Stimulated activated naive CD8-positive, alpha-beta T cell treated with anti-CD3 and anti-CD28 coated beads, Interleukin-15, amount 100 ng/mL, for 72 hours (primary cell): ENCODE data around the gene TCTN2.
A peak's percentile ranks its signal among the peaks of the same experiment; 100 is the strongest.

Experiments used
- ATAC-seq: fragments of 150-1000 bp; cut with Tn5 transposase; 2 replicates; pipeline ENCODE4 v1.10.0; 2021; ENCODE audit warnings: mild to moderate bottlenecking, moderate library complexity
- DNase-seq, 2 donors: peaks; one replicate each; pipeline ENCODE4 v3.0.0; 2021 to 2022
- H3K27ac Mint-ChIP-seq, 2 donors: one replicate each; pipeline ENCODE4 v1.8.0; 2022; ENCODE audit warnings: mild to moderate bottlenecking in 2 of 2, mixed read lengths in 2 of 2, moderate library complexity in 2 of 2
- H3K27me3 Mint-ChIP-seq: one replicate; pipeline ENCODE4 v1.8.0; 2022; ENCODE audit warnings: mixed read lengths
- H3K4me1 Mint-ChIP-seq: one replicate; pipeline ENCODE4 v1.8.0; 2022; ENCODE audit warnings: mild to moderate bottlenecking, mixed read lengths
- H3K4me3 Mint-ChIP-seq, 2 donors: one replicate each; pipeline ENCODE4 v1.8.0; 2022; ENCODE audit warnings: mild to moderate bottlenecking in 2 of 2, mixed read lengths in 2 of 2, moderate library complexity in 1 of 2
- H3K9me3 Mint-ChIP-seq, 2 donors: one replicate each; pipeline ENCODE4 v1.8.0; 2022; ENCODE audit warnings: mixed read lengths in 2 of 2

The TCTN2 gene

GRCh38 chr12:123717350-123717749 lies 46.4 kb downstream of the TCTN2 start:
- DNase-seq (no peak), ATAC-seq (no peak)
- H3K4me3 Mint-ChIP-seq: no peak overlapping the region
- peaks cover 50% of the 10 kb centered on the region for H3K4me1 Mint-ChIP-seq
- H3K27ac Mint-ChIP-seq: no peak overlapping the region
- no peaks in the 10 kb centered on the region for H3K9me3 Mint-ChIP-seq
- H3K27me3 Mint-ChIP-seq: no peaks in the 10 kb centered on the region

DNA sequence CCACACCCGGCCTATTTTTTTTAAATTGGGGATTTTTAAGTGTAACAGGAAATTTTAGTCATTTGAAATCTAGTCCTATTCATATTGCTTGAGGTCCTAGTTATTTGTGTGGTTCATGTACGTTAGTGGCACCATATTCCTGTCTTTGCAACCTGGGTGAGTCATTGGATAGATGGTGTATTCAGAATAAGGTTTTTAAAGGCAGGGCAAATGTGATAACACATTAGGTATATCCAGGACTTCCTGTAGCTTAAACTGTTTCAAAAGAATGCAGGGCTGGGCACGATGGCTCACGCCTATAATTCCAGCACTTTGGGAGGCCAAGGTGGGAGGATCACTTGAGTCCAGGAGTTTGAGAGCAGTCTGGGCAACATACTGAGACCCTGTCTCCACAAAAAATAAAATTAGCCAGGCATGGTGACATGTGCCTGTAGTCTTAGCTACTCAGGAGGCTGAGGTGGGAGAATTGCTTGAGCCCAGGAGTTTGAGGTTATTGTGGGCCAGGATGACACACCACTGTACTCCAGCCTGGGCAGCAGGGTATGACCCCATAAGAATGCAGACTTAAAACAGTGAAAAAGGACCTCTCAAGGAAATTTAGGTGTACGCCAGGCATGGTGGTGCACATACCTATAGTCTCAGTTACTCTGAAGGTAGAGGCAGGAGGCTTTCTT lies 49.4 kb downstream of the TCTN2 start:
- no peak for ATAC-seq
- Mint-ChIP-seq H3K9me3 (no peaks in the 10 kb centered on the region), H3K4me1 (peaks cover 42% of the 10 kb centered on the region), H3K27me3 (no peaks in the 10 kb centered on the region), H3K27ac (peak overlapping the region; percentile 52 to 83), H3K4me3 (no peak overlapping the region)
- no peak for DNase-seq

DNA sequence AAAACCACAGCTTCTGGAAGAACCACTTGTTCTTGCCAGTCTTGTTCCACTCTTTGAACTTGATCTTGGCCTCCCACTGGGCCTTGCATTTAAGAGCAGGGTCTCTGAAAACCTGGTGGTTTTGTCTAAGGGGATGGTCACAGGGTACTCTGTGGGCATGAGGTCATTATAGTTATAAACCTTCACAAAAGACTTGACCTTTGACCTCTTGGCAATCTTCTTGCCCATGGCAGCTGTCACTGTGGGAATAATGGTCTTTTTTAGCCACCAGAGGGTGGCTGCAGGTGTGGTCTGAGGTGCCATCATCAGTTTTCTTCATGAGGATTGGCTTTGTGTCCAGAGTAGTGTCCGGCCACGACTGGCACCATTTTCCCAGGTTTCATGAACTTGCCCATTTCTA lies 50.3 kb downstream of the TCTN2 start:
- H3K4me1 Mint-ChIP-seq: peaks cover 41% of the 10 kb centered on the region

GRCh38 chr12:123723011-123723410 lies 52.1 kb downstream of the TCTN2 start:
- Mint-ChIP-seq H3K9me3 (no peaks in the 10 kb centered on the region), H3K4me3 (no peak overlapping the region), H3K4me1 (peaks cover 41% of the 10 kb centered on the region), H3K27ac (no peak overlapping the region), H3K27me3 (no peaks in the 10 kb centered on the region)
- DNase-seq (no peak), ATAC-seq (no peak)

More for the DNA sequence above, 50.3 kb downstream of the TCTN2 start:
- Mint-ChIP-seq H3K27ac (no peak overlapping the region), H3K4me3 (no peak overlapping the region), H3K27me3 (no peaks in the 10 kb centered on the region), H3K9me3 (no peaks in the 10 kb centered on the region)
- no peak for ATAC-seq
- no peak for DNase-seq

GRCh38 chr12:123723765-123724164 lies 52.9 kb downstream of the TCTN2 start:
- Mint-ChIP-seq H3K4me1 (peaks cover 41% of the 10 kb centered on the region), H3K27me3 (no peaks in the 10 kb centered on the region), H3K9me3 (no peaks in the 10 kb centered on the region), H3K4me3 (peak overlapping the region; percentile 42), H3K27ac (peak overlapping the region; percentile 69 to 89)
- peak; percentile 88 for ATAC-seq
- peak in 1 of 2 donors; percentile 40 for DNase-seq

- Mint-ChIP-seq H3K4me3 (no peak overlapping the region), H3K27ac (peak overlapping the region; percentile 67 to 77), H3K27me3 (no peaks in the 10 kb centered on the region), H3K4me1 (peaks cover 24% of the 10 kb centered on the region), H3K9me3 (no peaks in the 10 kb centered on the region)
- ATAC-seq (no peak), DNase-seq (no peak)
These were observed 55.3 kb downstream of the TCTN2 start for GRCh38 chr12:123726244-123726643.

DNA sequence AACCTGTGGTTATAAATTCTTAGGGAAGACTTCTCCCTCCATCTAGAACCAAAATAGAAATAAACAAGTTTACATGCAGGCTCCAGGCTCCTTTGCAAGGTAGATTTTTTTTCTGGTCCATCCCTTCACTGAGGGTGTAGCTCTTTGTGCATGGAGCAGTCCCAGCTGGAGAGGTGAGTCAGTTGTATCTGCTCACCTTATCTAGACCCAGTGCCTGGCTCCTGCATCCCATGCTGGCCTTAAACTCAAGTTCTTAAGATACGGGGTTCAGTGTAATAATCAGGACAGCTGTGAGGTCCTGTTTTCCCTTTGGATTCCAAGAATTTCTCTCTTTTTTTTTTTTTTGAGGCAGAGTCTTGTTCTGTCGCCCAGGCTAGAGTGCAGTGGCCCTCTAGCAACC lies 56.0 kb downstream of the TCTN2 start:
- ATAC-seq: no peak
- Mint-ChIP-seq H3K9me3 (no peaks in the 10 kb centered on the region), H3K4me1 (peaks cover 24% of the 10 kb centered on the region), H3K27ac (no peak overlapping the region), H3K27me3 (no peaks in the 10 kb centered on the region), H3K4me3 (no peak overlapping the region)
- no peak for DNase-seq

- Mint-ChIP-seq H3K9me3 (no peaks in the 10 kb centered on the region), H3K4me3 (no peak overlapping the region), H3K4me1 (peaks cover 24% of the 10 kb centered on the region), H3K27me3 (no peaks in the 10 kb centered on the region), H3K27ac (no peak overlapping the region)
- ATAC-seq (no peak), DNase-seq (no peak)
These were observed 57.0 kb downstream of the TCTN2 start for GRCh38 chr12:123727878-123728277.

DNA sequence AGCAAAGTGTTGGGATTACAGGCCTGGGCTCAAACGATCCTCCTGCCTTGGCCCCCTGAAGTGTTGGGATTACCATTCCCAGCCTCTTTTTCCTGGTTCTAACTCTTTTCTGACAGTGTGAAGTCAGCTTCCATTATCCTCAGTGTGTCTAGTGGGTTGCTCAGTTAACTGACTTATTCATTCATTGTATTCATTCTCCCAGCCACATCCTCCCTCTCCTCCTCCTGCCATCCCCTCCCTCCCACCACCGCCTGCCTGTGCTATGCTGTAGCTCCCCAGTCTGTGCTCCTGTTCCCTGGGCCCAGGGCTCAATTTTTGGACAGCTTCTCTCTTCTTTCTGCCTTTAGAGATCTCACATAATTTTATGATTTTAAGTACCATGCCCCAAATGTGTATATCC lies 60.7 kb downstream of the TCTN2 start:
- no peak for ATAC-seq
- Mint-ChIP-seq H3K4me1 (peaks cover 15% of the 10 kb centered on the region), H3K4me3 (no peak overlapping the region), H3K27ac (peak overlapping the region in 1 of 2 donors; percentile 28), H3K9me3 (no peaks in the 10 kb centered on the region), H3K27me3 (no peaks in the 10 kb centered on the region)
- no peak for DNase-seq

DNA sequence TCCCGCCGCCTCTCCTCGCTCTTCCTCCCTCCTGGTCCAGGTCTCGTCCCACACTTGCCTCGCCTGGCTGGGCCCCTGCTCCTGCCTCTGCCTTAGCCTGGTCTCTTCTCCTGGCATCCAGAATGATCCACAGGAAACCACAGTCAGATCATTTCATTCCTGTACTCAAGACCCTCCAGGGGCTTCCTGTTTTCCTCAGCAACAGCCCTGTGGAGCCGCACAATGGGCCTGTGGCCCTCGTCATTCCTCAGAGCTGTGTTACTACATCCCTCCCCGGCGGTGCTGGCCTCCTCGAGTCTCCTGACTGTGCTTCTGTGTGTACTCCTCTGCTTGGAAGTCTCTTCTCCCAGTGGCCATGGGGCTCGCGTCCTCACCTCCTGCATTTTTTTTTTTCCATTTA lies 61.3 kb downstream of the TCTN2 start:
- DNase-seq (no peak), ATAC-seq (no peak)
- Mint-ChIP-seq H3K27me3 (no peaks in the 10 kb centered on the region), H3K9me3 (no peaks in the 10 kb centered on the region), H3K4me3 (no peak overlapping the region), H3K4me1 (peaks cover 19% of the 10 kb centered on the region), H3K27ac (peak overlapping the region; percentile 28 to 37)

DNA sequence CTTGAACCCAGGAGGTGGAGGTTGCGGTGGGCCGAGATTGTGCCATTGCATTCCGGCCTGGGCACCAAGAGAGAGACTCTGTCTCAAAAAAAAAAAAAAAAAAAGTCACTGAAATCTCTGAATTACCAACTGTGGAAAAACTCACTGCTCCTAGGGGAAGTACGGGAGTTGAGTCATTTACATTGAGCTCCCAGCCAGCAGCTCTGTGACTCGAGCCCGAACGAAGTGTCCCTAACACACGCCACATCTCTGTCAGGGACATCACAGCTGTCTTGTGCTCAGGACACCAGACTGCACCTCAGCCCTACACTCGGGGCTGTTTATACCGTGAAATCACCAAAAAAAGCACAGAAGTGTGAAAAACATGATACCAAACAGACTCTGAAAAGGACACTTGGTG lies 62.3 kb downstream of the TCTN2 start:
- Mint-ChIP-seq H3K4me1 (peaks cover 20% of the 10 kb centered on the region), H3K4me3 (no peak overlapping the region), H3K27ac (no peak overlapping the region), H3K9me3 (no peaks in the 10 kb centered on the region), H3K27me3 (no peaks in the 10 kb centered on the region)
- ATAC-seq (no peak), DNase-seq (no peak)

GRCh38 chr12:123734268-123734667 lies 63.4 kb downstream of the TCTN2 start:
- H3K27ac Mint-ChIP-seq: no peak overlapping the region
- no peaks in the 10 kb centered on the region for H3K27me3 Mint-ChIP-seq
- peaks cover 20% of the 10 kb centered on the region for H3K4me1 Mint-ChIP-seq
- H3K9me3 Mint-ChIP-seq: no peaks in the 10 kb centered on the region
- no peak for DNase-seq
- ATAC-seq: no peak
- no peak overlapping the region for H3K4me3 Mint-ChIP-seq

DNA sequence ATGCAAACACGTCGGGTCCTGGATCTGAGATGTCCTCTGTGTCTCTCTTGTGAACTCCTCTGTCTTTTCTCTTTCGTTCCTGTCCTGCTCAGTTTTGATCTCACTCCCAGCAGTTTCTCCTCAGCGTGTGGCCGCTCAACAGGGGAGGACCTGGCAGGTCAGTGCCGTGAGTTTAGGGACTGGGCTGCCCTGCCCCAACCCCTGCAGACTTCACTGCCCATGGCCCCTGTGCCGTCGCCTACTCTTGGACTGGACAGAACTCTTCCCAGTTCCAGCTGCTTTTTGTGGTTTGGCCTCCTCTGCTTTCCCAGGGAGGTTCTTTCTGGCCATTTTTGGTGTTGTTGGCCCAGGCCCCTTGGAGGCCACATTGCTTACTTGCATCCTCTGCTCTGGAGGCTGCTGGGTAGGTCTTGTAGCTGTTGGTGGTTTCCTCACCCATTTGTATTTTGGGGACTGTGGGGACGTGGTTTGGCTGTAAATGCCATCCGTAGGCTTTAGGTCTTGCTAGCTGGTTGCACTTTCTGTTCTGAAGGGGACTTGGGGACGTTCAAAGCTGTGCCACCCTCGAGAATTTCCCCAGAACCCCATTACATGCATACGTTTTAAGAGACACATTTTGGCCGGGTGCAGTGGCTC lies 71.1 kb downstream of the TCTN2 start:
- DNase-seq (peak; percentile 39 to 52), ATAC-seq (peak; percentile 96)
- H3K27ac Mint-ChIP-seq: peak overlapping the region; percentile 91 to 94
- H3K9me3 Mint-ChIP-seq: no peaks in the 10 kb centered on the region
- H3K4me1 Mint-ChIP-seq: peaks cover 27% of the 10 kb centered on the region
- H3K4me3 Mint-ChIP-seq: peak overlapping the region; percentile 48 to 76
- no peaks in the 10 kb centered on the region for H3K27me3 Mint-ChIP-seq

- H3K27ac Mint-ChIP-seq: peak overlapping the region; percentile 91 to 96
- no peak for ATAC-seq
These were observed 72.1 kb downstream of the TCTN2 start for GRCh38 chr12:123743002-123743401.

DNA sequence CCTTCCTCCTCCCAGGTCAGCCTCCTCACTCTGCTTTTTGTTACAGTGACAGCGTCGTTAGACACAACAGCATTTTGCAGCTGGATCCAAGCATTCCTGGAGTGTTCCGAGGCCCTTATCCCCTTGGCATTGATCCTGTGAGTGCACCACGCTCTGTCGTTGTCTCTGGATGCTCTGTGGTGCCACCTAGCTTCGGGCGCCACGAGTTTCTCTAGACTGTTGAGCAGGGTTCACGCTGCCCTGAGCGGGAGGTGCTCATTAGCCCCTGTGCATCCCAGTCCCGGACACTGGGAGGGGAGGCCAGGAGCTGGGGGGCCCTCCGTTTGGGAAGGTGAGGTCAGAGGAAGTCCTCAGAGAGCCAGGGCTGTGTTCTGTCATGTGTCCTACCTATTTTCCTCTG lies 73.9 kb downstream of the TCTN2 start:
- Mint-ChIP-seq H3K27me3 (no peaks in the 10 kb centered on the region), H3K9me3 (no peaks in the 10 kb centered on the region), H3K4me1 (peaks cover 32% of the 10 kb centered on the region), H3K4me3 (no peak overlapping the region), H3K27ac (no peak overlapping the region)
- no peak for DNase-seq
- ATAC-seq: no peak

More at GRCh38 chr12:123743002-123743401, 72.1 kb downstream of the TCTN2 start:
- DNase-seq: no peak
- H3K4me3 Mint-ChIP-seq: peak overlapping the region; percentile 37 to 61
- H3K9me3 Mint-ChIP-seq: no peaks in the 10 kb centered on the region
- H3K27me3 Mint-ChIP-seq: no peaks in the 10 kb centered on the region
- H3K4me1 Mint-ChIP-seq: peaks cover 32% of the 10 kb centered on the region

- H3K27ac Mint-ChIP-seq: no peak overlapping the region
These were observed 76.4 kb downstream of the TCTN2 start for GRCh38 chr12:123747309-123747708.

More at GRCh38 chr12:123747309-123747708, 76.4 kb downstream of the TCTN2 start:
- Mint-ChIP-seq H3K4me1 (peaks cover 24% of the 10 kb centered on the region), H3K9me3 (no peaks in the 10 kb centered on the region), H3K4me3 (no peak overlapping the region), H3K27me3 (no peaks in the 10 kb centered on the region)
- DNase-seq: no peak
- no peak for ATAC-seq
